ENCODE measurements around the gene CALML6.

Gene CALML6

DNA sequence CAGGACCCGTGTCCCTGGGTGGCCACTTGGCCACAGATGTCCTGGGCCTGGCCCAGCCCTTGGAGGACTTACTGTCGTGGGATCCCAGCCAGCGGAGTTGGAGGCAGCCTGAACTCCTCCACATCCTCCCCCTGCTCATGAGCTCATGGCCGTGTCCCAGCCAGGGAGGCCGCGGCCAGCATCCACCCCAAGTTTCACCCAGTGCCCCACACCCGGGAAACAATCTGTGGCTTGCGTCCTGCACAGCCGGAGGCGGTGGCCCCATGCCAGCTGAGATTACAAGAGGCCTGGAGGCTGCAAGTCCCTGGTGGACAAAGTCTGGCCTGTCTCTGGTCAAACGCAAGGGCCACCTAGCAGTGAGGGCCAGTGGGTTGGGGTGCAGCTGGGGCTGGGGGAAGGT, 31.5 kb downstream of the CALML6 start:
- FAIRE-seq, result no peak

DNA sequence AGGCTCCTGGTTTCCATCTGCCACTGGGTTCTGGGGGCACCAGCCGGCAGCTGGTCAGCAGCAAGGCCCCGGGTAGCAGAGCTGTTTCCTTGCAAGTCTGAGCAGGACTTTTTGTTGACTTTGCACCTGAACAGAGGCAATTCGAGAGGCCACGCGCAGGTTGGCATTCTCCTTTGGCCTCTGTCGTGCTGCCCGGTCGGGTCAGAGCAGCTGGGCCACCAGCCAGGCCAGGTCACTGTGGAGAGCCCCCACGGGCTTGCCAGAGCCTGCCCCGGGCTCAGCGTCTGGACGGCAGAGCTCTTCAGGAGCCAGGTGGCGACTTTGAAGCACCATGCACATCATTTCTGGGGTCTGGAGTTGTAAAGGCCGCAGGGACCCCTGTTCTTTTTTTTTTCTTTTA, 32.4 kb downstream of the CALML6 start:
- FAIRE-seq, result no peak

DNA sequence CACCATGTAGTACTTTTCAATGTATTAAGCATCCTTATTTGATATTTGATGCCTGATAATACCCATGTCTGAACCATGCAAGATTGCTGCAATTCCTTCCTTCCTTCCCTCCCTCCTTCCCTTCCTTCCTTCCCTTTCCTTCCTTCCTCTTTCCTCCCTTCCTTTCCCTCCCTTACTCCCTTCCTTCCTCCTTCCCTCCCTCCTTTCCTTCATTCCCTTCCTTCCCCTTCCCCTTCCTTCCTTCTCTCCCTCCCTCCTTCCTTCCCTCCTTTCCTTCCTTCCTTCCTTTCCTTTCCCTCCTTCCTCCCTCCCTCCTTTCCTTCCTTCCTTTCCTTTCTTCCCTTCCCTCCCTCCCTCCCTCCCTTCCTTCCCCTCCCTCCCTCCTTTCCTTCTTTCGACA, 33.7 kb downstream of the CALML6 start:
- no peak for FAIRE-seq

DNA sequence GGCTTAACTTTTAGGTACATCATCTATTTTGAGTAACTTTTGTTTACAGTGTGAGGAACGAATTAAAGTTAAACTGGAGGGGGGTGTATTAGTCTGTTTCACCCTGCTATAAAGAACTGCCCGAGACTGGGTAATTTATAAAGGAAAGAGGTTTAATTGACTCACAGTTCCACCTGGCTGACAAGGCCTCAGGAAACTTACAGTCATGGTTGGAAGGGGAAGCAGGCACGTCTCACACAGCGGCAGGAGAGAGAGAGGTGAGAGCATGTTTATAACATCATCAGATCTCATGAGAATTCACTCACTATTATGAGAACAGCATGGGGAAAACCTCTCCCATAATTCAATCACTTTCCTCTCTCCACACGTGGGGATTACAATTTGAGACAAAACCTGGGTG, 35.9 kb downstream of the CALML6 start:
- no peak for FAIRE-seq

DNA sequence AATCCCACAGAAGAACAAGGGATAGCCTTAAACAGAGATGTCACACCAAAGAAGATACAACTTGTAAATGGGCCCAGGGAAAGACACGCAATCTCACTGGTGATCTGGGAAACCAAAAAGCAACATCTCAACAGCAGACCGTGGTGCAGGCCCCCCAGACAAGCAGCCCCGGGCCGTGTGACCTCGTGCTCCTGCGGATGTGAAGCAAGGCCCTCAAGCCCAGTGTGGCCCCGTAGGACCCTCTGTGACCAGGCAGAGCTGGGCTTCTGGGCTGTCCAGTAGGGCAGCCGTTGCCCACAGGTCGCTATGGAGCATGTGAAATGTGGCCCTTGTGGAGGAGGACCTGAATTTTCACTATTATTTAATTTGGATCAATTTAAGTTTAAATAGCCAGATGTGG, 39.0 kb downstream of the CALML6 start:
- FAIRE-seq, result no peak

DNA sequence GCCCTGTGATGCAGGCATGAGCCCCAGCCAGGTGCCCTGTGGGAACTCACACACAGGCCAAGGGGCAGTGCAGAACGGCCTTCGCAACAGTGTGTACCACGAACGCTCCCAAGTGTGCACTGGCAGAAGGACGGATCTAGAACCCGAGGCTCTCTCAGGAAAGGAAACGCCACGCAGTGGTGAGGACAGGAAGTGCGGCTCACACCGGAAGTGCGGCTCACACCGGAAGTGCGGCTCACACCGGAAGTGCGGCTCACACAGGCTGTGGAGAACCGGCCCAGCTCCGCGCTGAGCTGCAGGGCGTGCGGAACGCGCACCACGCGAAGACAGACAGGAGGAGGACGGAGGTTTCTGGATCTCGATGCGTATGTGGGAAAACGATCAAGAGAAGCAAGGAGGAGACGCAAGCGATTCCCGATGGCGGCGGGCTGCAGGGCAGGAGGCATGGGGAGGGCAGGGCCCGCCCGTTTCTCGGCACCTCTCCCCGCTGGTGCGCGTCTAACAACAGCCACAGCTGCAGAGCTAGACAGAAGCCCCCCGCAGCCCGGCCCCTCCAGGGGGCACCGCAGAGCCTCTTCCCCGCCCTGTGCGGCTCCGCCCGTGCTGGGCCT, 39.9 kb downstream of the CALML6 start:
- FAIRE-seq, result no peak

DNA sequence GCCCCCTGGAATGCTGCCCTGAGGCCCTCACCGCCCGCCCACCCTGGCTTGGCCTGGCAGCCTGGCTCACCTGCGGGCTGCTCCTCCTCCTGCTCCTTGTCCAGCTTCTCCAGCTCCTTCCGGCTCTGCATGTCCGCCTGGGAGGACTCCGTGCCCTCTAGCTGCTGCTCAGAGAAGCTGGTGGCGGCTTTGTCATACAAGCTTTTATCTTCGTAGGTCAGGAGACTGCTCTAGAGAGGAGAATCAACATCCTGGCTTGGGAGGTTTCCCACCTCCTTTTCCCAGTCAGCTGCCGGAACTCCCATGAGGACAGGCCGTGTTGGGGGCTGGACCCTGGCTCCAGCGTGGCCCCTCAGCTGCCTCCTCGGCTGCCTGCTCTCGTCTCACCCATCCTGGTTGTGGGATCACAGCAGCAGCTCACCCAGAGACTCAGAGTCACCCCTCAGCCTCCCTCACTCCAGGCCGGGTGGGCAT, 40.6 kb downstream of the CALML6 start:
- no peak for FAIRE-seq

DNA sequence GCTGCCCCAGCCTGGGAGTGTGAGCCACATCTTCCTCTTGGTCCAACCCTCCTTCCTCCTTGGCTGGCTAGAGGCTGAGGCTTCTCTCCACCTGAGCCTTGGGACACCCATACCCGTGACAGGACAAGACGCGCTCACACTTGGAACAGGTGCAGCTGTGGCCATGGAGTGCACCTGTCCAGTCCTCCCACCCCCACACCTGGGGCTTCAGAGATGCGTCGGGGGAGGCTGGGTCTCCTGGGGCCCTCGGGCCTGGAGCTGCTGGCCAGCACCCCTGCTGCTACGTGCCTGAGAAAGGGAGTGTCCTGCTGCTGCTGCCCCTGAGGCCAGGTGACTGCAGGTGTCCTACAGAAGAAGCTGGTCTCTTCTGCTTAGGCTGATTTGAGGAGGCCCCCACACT, 41.0 kb downstream of the CALML6 start:
- FAIRE-seq, result no peak

DNA sequence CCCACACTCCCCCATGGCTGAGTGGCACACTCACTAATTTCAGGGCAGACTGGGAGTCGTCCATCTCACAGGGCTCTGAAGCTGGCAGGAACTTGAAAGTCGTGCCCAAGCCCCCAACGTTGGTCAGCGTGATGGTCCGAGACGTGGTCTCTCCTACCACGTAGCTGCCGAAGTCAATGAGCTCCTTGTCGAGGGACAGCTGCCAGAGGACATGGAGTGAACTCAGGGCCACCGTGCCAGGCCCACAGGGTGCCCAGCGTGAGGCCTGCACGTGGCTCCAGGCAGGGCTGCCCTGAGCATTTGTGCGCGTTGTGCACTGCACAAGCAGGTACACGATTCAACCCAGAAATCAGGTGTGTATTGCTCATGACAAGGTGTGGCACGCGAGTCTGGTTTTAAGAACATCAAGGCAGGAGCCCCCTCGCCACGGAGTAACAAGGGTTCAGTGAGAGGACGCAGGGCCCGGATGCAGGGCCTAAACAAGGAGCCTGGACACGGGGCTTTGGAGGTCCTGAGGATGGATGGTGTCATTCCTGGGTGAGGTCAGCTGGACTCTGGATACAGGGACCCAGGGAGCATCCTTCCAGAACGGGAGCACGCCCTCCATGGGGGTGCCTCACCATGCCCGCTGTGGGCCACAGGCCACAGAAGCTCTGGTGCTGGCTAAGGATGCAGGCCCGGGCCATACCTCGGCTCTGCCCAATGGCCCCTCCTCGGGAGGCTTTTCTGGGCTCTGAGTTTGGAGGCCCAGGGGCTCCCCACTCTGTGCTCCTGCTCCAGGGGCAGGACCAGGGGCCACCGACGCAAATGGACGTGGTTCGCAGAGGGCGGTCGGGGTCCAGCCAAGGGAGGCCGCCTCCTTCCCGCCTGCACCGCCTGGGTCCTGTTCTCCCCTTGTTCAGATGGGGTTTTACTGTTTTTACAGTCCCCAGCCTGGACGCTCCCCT, 41.8 kb downstream of the CALML6 start:
- FAIRE-seq, result no peak

DNA sequence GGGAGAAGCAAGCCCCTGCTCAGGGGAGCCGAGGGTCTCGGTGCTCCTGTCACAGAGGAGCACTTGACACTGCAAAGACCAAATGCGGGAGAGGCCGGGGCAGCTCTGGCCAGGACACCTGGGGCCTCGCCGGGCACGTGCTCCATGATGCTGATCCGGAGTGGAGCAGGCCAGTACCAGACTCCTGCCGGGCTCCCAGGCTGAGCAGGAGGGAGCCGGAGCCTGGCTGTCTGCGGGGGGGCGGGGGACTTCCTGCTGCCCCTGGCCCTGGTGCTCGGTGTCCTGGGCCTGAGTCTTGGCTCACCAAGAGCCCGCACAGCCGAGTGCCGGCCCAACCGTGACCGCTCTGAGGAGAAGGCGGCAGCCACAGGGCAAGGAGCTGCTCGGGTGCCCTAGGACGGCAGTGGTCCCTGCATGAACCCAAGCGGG, 42.5 kb downstream of the CALML6 start:
- no peak for FAIRE-seq

DNA sequence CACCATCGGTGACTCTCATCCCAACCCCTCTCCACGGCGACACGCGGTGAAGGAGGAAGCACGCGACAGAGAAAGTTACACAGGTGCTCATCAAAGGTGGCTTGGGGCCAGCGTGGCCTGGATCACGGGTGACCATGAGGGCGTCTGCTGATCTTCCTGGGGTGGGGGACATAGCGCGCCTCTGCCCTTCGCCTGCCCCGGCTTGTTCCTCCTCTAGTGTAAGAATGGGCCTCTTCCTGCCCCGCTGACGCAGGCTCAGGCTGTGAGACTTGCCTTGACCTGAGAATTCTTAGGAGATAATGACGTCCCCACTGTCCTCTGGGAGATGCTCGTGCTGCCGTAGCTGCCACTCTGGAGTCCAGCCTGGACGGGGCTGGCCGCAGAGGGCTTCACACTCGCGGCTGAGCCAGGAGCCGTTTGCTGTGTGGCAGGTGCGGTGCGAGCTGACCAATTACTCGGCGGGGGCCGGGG, 43.0 kb downstream of the CALML6 start:
- FAIRE-seq, result no peak

DNA sequence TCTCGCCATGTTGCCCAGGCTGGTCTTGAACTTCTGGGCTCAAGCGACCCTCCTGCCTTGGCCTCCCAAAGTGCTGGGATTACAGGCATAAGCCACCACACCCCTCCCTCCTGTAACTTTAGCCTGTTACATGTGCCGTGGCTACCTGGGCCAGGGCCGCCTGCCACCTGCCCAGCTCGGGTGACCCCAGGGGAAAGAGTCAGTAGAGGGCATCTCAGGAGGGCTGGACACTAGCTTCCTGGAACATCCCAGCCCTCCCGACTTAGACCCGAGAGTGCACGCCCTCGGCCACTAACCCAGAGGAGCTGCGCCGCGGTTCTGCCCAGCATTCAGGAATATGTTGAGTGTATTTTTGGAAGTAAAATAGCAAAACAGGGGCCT, 44.4 kb downstream of the CALML6 start:
- FAIRE-seq, result no peak

DNA sequence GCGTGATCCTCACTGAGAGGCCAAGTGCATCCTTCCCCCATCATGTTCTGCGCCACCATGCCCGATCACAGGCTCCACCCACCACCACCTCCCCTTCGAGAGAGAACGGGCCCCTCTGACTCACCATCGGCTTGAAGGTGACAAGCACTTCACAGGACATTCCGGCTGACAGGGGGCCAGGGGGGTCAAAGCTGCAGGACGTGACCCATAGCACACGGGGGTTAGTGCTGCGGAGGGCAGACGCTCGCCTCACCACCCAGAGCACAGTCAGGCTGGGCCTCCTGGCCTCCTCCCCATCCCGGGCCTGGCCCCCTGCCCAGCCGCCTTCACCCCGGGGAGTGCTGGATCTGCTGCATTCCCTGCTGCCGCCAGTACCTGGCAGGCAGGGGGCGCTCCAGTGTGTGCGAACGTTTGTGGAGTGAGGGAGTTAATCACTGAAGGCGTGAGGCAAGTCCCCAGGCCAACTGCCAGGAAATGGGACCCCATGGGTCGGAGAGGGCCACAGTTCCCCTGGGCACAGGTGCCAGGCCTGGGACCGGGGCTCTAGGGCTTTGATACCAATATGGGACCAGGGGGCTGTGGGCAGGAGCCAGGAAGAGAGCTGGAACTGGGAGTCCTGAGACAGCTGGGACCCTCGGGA, 44.9 kb downstream of the CALML6 start:
- FAIRE-seq, result no peak

DNA sequence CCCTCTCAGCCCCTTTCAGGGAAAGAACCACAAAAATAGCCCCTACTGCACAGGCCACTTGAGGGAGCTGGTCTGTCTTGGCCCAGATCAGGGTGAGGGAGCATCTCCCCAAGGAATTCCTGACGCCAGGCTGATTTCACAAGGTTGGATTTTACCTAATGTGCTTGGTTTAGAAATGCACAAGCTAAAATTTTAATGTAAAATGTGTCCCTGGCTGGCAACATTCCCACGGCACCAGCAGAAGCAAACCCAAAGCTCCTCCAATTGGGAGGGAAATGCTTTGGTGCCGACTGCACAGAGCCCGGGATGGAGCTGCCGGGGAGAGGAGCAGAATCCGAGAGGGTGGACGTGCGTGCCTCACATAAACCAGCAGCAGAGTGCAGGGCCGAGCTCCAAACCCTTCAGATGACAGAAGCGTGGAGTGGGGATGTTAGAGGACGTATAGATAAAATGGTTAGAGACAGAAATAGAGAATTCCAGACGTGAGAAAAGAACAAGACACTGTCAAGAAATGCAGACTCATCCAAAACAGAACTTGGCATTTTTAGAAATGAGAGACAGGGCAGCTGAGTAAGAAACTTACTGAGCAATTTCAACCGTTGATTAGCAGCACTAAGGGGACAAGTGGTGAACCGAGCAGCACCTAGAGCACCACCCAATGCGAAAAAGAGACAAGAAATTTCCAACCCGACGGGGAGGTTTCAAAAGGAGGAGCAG, 45.6 kb downstream of the CALML6 start:
- no peak for FAIRE-seq

DNA sequence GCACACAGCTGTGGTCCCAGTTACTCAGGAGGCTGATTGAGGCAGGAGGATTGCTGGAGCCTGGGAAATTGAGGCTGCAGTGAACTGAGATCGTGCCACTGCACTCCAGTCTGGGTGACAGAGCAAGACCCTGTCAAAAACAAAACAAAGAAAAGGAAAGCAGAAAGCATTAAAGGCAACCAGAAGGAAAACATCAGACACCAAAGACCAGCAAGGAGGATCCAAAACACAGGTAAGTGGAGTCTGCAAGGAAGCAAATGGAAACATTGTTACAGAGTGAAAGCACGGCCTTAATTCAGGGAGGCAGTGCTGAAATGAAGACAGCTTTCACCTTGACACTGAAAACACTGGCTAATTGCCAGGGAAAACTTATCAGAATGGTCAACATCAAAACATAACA, 47.7 kb downstream of the CALML6 start:
- FAIRE-seq, result no peak

DNA sequence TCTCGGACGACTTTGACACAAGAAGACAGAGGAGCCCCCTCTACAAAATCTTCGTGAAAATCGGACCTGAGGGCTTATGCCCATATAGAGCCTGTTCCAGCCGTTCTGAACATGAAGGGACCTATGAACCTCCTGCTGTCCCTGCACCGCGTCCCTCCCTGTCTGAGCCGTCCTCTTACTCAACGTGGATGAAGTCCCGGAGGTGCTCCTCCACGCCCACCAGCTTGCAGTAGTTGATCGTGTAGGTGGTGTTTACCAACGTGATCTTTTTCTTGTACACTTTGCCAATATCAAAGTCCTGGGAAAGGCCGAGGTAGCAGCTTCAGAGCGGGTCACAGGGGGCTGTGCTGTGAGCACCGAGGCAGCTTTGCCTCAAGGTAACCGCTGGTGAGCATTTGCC, 48.5 kb downstream of the CALML6 start:
- no peak for FAIRE-seq

DNA sequence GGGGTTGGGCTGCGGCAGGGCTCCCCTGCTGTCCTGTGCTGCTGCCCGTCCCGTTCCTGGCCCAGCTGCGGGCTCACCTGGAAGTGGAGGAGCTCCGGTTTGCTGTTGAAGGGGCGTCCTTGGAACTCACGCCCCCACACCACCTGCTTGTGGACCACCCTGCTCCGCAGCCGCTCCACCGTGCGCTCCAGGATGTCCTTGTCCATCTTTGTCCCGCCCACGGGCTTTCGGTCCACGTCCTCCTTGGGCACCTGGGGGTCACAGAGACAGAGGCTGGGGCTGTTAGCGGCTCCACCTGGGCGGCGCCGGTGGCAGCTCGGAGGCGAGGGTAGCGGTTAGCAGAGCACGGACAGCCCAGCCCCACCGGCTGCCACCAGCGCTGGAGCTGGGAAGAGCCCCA, 49.8 kb downstream of the CALML6 start:
- FAIRE-seq, result no peak

DNA sequence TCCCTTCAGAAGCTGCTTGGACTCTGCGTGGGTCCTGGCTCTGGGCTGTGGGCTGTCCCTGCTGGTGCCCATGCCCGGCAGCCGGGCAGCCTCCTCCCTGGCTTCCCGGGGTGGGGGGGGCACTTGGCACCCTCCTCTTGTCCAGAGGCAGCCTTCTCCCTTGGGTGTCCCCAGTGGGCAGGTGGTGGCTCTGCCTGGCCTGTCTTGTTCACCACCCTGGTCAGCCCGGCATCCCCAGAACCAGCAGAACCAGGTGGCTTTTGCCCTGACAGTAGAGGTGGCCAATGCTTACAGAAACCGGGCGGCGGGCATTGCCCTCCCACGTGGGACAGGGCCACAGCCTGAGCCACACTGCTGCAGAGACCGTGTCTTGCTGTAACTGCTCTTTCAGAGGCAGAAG, 50.5 kb downstream of the CALML6 start:
- no peak for FAIRE-seq

DNA sequence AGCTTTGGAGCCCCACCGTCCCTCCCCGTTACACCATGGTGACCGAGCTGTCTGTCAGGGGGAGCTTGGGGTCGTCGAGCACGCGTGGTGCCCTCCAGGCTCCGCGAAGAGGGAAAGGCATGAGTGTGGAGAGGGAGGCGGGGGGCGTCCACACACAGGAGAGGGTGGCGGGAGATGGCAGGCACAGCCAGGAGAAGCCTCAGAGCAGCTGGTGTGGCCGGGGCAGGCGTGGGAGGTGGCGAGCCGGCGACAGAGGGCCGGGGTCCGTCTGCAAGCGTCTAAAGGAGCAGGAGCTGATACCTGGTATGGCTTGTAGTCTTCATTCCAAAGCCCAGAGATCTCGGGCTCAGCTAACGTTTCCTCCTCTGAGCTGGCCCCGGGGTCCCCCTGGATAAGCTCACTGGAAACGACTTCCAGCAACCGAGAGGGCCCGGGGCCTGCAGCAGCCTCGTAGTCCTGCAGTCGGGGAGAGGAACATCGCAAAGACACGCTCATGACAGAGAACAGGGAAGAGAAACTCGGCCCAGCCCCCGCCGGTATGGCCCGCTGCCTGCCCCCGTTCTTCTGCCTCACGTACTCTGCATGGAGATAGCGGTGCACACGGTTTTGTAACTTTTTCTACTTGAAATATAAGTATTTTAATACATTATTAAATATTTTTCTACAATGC, 51.1 kb downstream of the CALML6 start:
- FAIRE-seq, result no peak

All from A204.1 (cell line).